Muscle of arm (tissue), 12 donors: ENCODE data around the gene FOSB. TPM values are rescaled to one million over a fixed set of nuclear protein-coding genes. Genes with fewer than 3 reads are reported as not detected.
A peak's percentile ranks its signal among the peaks of the same experiment; 100 is the strongest.

ENCODE experiments used
- DNase-seq: peaks from one replicate; pipeline ENCODE4 v3.0.0-alpha.2; 2013
- polyA plus RNA-seq, 12 donors: library from polyadenylated mRNA; unstranded; fragments of 120-200 nt; gene quantifications; one replicate each; pipeline ENCODE4 v1.2.1, GENCODE V29; 2013; ENCODE audit not compliant: insufficient read length in 12 of 12

FOSB gene
- polyA plus RNA-seq, 12 donors = 21.4 to 403 (median 87.6) TPM

DNA sequence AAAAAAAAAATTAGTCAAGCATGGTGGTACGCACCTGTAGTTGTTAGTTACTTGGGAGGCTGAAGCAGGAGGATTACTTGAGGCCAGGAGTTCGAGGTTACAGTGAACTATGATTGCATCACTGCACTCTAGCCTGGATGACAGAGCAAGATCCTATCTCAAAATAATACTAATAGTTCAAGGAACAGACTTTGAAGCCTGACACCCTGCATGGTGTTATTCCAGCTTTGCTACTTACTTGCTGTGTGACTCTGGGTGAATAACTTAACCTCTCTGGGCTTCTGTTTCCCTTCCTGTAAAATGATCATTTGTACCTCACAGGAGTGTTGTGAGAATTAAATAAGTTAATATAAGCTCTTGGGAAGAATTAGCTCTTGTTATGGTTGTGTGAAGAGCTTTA is 3.5 kb upstream of the FOSB start:
- no peak for DNase-seq

GRCh38 chr19:45464852-45465441 is 2.8 kb upstream of the FOSB start:
- DNase-seq = no peak

DNA sequence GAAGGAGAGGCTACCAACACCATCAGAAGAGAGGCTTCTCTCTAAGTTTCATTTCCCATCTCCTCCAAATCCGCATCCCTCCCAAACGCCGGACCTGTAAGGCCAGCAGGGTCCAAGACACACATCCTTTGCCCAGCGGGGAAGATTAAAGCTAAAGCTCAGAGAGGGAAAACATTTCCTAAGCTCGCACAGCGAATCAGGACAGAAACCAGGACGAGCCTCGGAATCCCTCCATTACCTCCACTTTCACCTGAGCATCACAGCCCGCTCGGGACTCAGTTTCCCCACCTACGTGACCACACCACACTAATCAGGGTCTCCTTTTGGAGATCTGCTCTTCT is 711 bp upstream of the FOSB start:
- DNase-seq = no peak

- no peak for DNase-seq
Measured at GRCh38 chr19:45468159-45468651, 409 bp downstream of the FOSB start.

- DNase-seq = no peak
Measured at GRCh38 chr19:45468803-45469131, 971 bp downstream of the FOSB start.

DNA sequence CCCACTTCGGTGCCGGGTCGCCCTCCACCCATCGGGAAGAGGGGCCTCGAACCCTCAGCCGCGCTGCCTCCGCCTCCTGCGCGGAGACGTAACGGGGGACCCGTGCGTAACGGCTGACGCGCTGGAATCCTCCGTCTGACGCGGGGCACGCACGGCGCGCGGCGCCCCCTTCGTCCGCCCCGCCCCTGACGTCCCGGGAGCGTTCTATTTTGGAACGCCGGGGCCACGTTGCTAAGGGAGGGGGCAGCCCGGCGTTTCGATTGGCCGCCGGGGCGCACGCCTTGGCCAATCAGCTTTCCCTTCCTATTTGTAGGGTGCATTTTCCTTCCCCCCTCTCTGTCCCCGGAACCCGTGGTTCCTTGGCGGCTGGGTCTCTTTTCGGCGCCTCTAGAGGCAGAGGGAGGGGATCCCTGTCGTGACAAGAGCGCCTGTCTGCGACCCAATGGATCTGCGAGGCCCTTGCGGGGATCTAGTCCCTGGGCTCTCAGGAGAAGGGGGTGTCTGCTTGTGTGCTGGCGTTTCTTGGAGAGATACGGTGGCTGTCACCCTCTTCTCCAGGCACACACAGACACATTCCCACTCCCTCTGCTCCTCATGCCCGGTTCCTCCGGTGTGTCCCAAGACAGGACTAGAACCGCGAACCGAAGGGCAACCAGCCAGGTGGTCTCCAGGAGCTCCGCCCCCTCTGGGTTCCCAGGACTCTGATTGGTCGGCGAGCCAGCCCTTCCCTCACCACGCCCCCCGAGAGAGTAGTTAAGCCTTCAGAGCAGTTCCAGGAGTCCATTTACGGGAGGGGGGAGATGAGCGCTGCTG is 1.5 kb downstream of the FOSB start:
- DNase-seq = peak; percentile 94

- no peak for DNase-seq
Measured at GRCh38 chr19:45469945-45470761, 2.4 kb downstream of the FOSB start.

DNA sequence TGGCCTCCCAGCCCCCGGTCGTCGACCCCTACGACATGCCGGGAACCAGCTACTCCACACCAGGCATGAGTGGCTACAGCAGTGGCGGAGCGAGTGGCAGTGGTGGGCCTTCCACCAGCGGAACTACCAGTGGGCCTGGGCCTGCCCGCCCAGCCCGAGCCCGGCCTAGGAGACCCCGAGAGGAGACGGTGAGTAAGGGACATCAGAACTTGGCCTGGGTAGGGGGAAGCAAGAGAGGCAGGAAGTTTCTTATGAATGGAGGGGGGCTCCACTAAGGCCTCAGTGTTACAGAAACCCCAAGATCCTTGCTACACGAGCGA is 2.9 kb downstream of the FOSB start:
- no peak for DNase-seq

GRCh38 chr19:45471111-45471930 is 3.5 kb downstream of the FOSB start:
- no peak for DNase-seq

GRCh38 chr19:45471931-45472562 is 4.3 kb downstream of the FOSB start:
- no peak for DNase-seq

DNA sequence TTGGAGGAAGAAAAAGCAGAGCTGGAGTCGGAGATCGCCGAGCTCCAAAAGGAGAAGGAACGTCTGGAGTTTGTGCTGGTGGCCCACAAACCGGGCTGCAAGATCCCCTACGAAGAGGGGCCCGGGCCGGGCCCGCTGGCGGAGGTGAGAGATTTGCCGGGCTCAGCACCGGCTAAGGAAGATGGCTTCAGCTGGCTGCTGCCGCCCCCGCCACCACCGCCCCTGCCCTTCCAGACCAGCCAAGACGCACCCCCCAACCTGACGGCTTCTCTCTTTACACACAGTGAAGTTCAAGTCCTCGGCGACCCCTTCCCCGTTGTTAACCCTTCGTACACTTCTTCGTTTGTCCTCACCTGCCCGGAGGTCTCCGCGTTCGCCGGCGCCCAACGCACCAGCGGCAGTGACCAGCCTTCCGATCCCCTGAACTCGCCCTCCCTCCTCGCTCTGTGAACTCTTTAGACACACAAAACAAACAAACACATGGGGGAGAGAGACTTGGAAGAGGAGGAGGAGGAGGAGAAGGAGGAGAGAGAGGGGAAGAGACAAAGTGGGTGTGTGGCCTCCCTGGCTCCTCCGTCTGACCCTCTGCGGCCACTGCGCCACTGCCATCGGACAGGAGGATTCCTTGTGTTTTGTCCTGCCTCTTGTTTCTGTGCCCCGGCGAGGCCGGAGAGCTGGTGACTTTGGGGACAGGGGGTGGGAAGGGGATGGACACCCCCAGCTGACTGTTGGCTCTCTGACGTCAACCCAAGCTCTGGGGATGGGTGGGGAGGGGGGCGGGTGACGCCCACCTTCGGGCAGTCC is 5.0 kb downstream of the FOSB start:
- DNase-seq = no peak

DNA sequence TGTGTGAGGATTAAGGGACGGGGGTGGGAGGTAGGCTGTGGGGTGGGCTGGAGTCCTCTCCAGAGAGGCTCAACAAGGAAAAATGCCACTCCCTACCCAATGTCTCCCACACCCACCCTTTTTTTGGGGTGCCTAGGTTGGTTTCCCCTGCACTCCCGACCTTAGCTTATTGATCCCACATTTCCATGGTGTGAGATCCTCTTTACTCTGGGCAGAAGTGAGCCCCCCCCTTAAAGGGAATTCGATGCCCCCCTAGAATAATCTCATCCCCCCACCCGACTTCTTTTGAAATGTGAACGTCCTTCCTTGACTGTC is 5.5 kb downstream of the FOSB start:
- no peak for DNase-seq

GRCh38 chr19:45473682-45474605 is 6.1 kb downstream of the FOSB start:
- DNase-seq = no peak

DNA sequence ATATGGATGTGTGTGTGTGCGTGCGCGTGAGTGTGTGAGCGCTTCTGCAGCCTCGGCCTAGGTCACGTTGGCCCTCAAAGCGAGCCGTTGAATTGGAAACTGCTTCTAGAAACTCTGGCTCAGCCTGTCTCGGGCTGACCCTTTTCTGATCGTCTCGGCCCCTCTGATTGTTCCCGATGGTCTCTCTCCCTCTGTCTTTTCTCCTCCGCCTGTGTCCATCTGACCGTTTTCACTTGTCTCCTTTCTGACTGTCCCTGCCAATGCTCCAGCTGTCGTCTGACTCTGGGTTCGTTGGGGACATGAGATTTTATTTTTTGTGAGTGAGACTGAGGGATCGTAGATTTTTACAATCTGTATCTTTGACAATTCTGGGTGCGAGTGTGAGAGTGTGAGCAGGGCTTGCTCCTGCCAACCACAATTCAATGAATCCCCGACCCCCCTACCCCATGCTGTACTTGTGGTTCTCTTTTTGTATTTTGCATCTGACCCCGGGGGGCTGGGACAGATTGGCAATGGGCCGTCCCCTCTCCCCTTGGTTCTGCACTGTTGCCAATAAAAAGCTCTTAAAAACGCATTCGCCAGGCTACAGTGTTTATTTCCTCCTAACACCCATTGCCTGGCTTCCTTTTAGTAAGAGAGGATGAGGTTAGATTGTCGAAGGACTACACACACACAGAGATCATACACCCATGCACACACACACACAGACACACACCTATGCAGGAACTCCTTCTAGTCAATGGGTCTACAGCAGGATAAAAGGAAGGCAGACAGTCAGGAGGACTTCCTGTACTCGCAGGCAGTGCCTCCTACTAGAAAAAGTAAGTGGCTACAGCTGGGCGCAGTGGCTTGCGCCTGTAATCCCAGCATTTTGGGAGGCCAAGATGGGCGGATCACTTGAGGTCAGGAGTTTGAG is 7.1 kb downstream of the FOSB start:
- DNase-seq = no peak

- no peak for DNase-seq
Measured at GRCh38 chr19:45475537-45476291, 7.9 kb downstream of the FOSB start.

GRCh38 chr19:45476304-45476703 is 8.5 kb downstream of the FOSB start:
- DNase-seq = no peak

- no peak for DNase-seq
Measured at GRCh38 chr19:45477186-45477585, 9.4 kb downstream of the FOSB start.
